ENCODE data around the gene ARHGAP10.

Gene ARHGAP10

GRCh38 chr4:147958489-147959065 lies 226.7 kb downstream of the ARHGAP10 start:
- no peak for DNase-seq

GRCh38 chr4:147960971-147961370 lies 229.1 kb downstream of the ARHGAP10 start:
- no peak for DNase-seq

- no peak for DNase-seq
Measured at GRCh38 chr4:147963839-147964238, 232.0 kb downstream of the ARHGAP10 start.

GRCh38 chr4:147964266-147964880 lies 232.5 kb downstream of the ARHGAP10 start:
- DNase-seq, result no peak

GRCh38 chr4:147965056-147965455 lies 233.2 kb downstream of the ARHGAP10 start:
- DNase-seq, result no peak

GRCh38 chr4:147965873-147966272 lies 234.0 kb downstream of the ARHGAP10 start:
- DNase-seq, result no peak

- DNase-seq, result no peak
Measured at GRCh38 chr4:147968641-147969040, 236.8 kb downstream of the ARHGAP10 start.

GRCh38 chr4:147969573-147970385 lies 237.9 kb downstream of the ARHGAP10 start:
- no peak for DNase-seq

- DNase-seq, result no peak
Measured at GRCh38 chr4:147971116-147971515, 239.2 kb downstream of the ARHGAP10 start.

- no peak for DNase-seq
Measured at GRCh38 chr4:147975325-147975724, 243.4 kb downstream of the ARHGAP10 start.

- DNase-seq, result no peak
Measured at GRCh38 chr4:147975933-147976928, 244.3 kb downstream of the ARHGAP10 start.

GRCh38 chr4:147980586-147980985 lies 248.7 kb downstream of the ARHGAP10 start:
- DNase-seq, result no peak

- no peak for DNase-seq
Measured at GRCh38 chr4:147981305-147981704, 249.4 kb downstream of the ARHGAP10 start.

GRCh38 chr4:147984065-147984777 lies 252.3 kb downstream of the ARHGAP10 start:
- DNase-seq, result no peak

GRCh38 chr4:147984778-147985138 lies 252.9 kb downstream of the ARHGAP10 start:
- DNase-seq, result no peak

- DNase-seq, result no peak
Measured at GRCh38 chr4:147985376-147985775, 253.5 kb downstream of the ARHGAP10 start.

- no peak for DNase-seq
Measured at GRCh38 chr4:147987252-147987651, 255.4 kb downstream of the ARHGAP10 start.

- no peak for DNase-seq
Measured at GRCh38 chr4:147991543-147992283, 259.8 kb downstream of the ARHGAP10 start.

GRCh38 chr4:147994076-147994475 lies 262.2 kb downstream of the ARHGAP10 start:
- DNase-seq, result no peak

GRCh38 chr4:147994491-147995385 lies 262.9 kb downstream of the ARHGAP10 start:
- no peak for DNase-seq

All from effector CD8-positive, alpha-beta T cell (primary cell).